Liver (tissue), 9 donors: ENCODE results near the gene S100A4. TPM values are rescaled to one million over a fixed set of nuclear protein-coding genes. Genes with fewer than 3 reads are reported as not detected.

ENCODE experiments used
- DNase-seq: peaks from one replicate; pipeline ENCODE4 v3.0.0-alpha.2; 2017; ENCODE audit warnings: low spot score
- H3K27ac ChIP-seq, 2 donors: one replicate each; pipeline ENCODE4 v1.7.0; 2013; ENCODE audit warnings: inconsistent platforms in 2 of 2, low read length in 2 of 2, control low read depth in 1 of 2, low read depth in 1 of 2, mild to moderate bottlenecking in 1 of 2
- H3K27me3 ChIP-seq, 4 donors: one replicate each; pipeline versions ENCODE4 v1.6.1 to v1.7.0; 2013; ENCODE audit warnings: low read length in 3 of 4, inconsistent platforms in 1 of 4, mild to moderate bottlenecking in 1 of 4, moderate library complexity in 1 of 4; ENCODE audit not compliant: control insufficient read depth in 4 of 4, insufficient read depth in 4 of 4
- H3K36me3 ChIP-seq, 4 donors: one replicate each; pipeline versions ENCODE4 v1.6.1 to v1.7.0; 2013; ENCODE audit warnings: low read length in 3 of 4, mild to moderate bottlenecking in 3 of 4, low read depth in 1 of 4, moderate library complexity in 1 of 4; ENCODE audit not compliant: control insufficient read depth in 4 of 4, insufficient read depth in 3 of 4
- H3K4me1 ChIP-seq, 4 donors: one replicate each; pipeline versions ENCODE4 v1.6.1 to v1.7.0; 2013; ENCODE audit warnings: low read length in 3 of 4, mild to moderate bottlenecking in 3 of 4, moderate library complexity in 1 of 4; ENCODE audit not compliant: control insufficient read depth in 4 of 4, insufficient read depth in 4 of 4
- H3K4me3 ChIP-seq, 3 donors: one replicate each; pipeline versions ENCODE4 v1.6.1 to v1.7.0; 2013; ENCODE audit warnings: low read length in 3 of 3, control low read depth in 1 of 3, low read depth in 1 of 3, mild to moderate bottlenecking in 1 of 3
- H3K9ac ChIP-seq, 2 donors: one replicate each; pipeline ENCODE4 v1.7.0; 2013; ENCODE audit warnings: low read length in 2 of 2, mild to moderate bottlenecking in 2 of 2, moderate library complexity in 2 of 2, control low read depth in 1 of 2, low read depth in 1 of 2
- H3K9me3 ChIP-seq, 4 donors: one replicate each; pipeline versions ENCODE4 v1.6.1 to v1.7.0; 2013; ENCODE audit warnings: low read length in 3 of 4; ENCODE audit not compliant: control insufficient read depth in 4 of 4
- CTCF ChIP-seq: fragments of 150-350 bp; IDR thresholded peaks from 2 replicates; pipeline ENCODE4 v1.5.1; 2017; ENCODE audit warnings: improper control_type of control experiment, low read depth, low read length; ENCODE audit not compliant: missing input control
- EGR1 ChIP-seq, 2 donors: IDR thresholded peaks; 2 replicates each; pipeline ENCODE4 v1.6.1; 2016 to 2018; ENCODE audit warnings: antibody characterized with exemption in 2 of 2, low read depth in 2 of 2
- FOXA1 ChIP-seq: IDR thresholded peaks from 2 replicates; pipeline ENCODE4 v1.6.1; 2016; ENCODE audit warnings: antibody characterized with exemption
- FOXA2 ChIP-seq: IDR thresholded peaks from 2 replicates; pipeline ENCODE4 v1.6.1; 2016; ENCODE audit warnings: antibody characterized with exemption
- GABPA ChIP-seq, 2 donors: IDR thresholded peaks in 1 of 2; conservative IDR thresholded peaks in 1 of 2; 2 replicates each; pipeline ENCODE4 v1.6.1; 2016; ENCODE audit warnings: antibody characterized with exemption in 2 of 2, mild to moderate bottlenecking in 1 of 2, moderate library complexity in 1 of 2
- HNF4A ChIP-seq, 2 donors: conservative IDR thresholded peaks; 2 replicates each; pipeline ENCODE4 v1.6.1; 2016; ENCODE audit warnings: antibody characterized with exemption in 2 of 2, mild to moderate bottlenecking in 2 of 2
- HNF4G ChIP-seq: IDR thresholded peaks from 2 replicates; pipeline ENCODE4 v1.6.1; 2016; ENCODE audit warnings: antibody characterized with exemption
- JUND ChIP-seq, 2 donors: IDR thresholded peaks; 2 replicates each; pipeline ENCODE4 v1.6.1; 2016; ENCODE audit warnings: antibody characterized with exemption in 2 of 2
- NR2F2 ChIP-seq: IDR thresholded peaks from 2 replicates; pipeline ENCODE4 v1.6.1; 2016; ENCODE audit warnings: antibody characterized with exemption
- RAD21 ChIP-seq, 2 donors: IDR thresholded peaks; 2 replicates each; pipeline ENCODE4 v1.6.1; 2016; ENCODE audit warnings: antibody characterized with exemption in 2 of 2, mild to moderate bottlenecking in 2 of 2
- REST ChIP-seq: IDR thresholded peaks from 2 replicates; pipeline ENCODE4 v1.6.1; 2016; ENCODE audit warnings: antibody characterized with exemption, mild to moderate bottlenecking
- RXRA ChIP-seq, 2 donors: IDR thresholded peaks; 2 replicates each; pipeline ENCODE4 v1.6.1; 2017 to 2018; ENCODE audit warnings: antibody characterized with exemption in 2 of 2, mild to moderate bottlenecking in 1 of 2
- SP1 ChIP-seq: IDR thresholded peaks from 2 replicates; pipeline ENCODE4 v1.6.1; 2018; ENCODE audit warnings: antibody characterized with exemption, mild to moderate bottlenecking
- TAF1 ChIP-seq: conservative IDR thresholded peaks from 2 replicates; pipeline ENCODE4 v1.6.1; 2016; ENCODE audit warnings: antibody characterized with exemption, mild to moderate bottlenecking
- YY1 ChIP-seq: IDR thresholded peaks from 2 replicates; pipeline ENCODE4 v1.6.1; 2016; ENCODE audit warnings: antibody characterized with exemption, mild to moderate bottlenecking
- ZBTB33 ChIP-seq: IDR thresholded peaks from 2 replicates; pipeline ENCODE4 v1.6.1; 2016; ENCODE audit warnings: antibody characterized with exemption
- WGBS: extraction: QIAGEN DNeasy Blood & Tissue Kit; methylation state at CpG from one replicate; pipeline ENCODE4 v1.1.7; 2013; 5-methylcytosine and 5-hydroxymethylcytosine counted together
- polyA plus RNA-seq, 2 donors: library from polyadenylated mRNA; stranded (reverse) in 1 of 2; unstranded in 1 of 2; fragments of 200-250 nt in 1 of 2; fragments of >200 nt in 1 of 2; fragmentation: Nextera tagmentation in 1 of 2; extraction: Ambion mirVana in 1 of 2; gene quantifications; one replicate each; pipeline versions ENCODE4 v1.2.1 to v1.2.3, GENCODE V29; 2013 to 2015
- total RNA-seq, 2 donors: library from RNA; depleted of rRNA; stranded (reverse); fragments of >200 nt; gene quantifications; one replicate each; pipeline ENCODE4 v1.2.3, GENCODE V29; 2014
- TF ChIP-seq, protein P1 (sequence below): IDR thresholded peaks from 2 replicates; pipeline ENCODE4 v1.6.1; 2016; ENCODE audit warnings: antibody characterized with exemption
- TF ChIP-seq, protein P2 (sequence below): IDR thresholded peaks from 2 replicates; pipeline ENCODE4 v1.6.1; 2016; ENCODE audit warnings: antibody characterized with exemption
- donor health status: healthy.
- donor health status: healthy.
- donor health status: healthy.
- donor health status: healthy.
- donor health status: healthy.

The S100A4 gene
- total and polyA plus RNA-seq, 4 donors, result 4.8 to 69.8 (median 16.7) TPM

- H3K36me3 ChIP-seq, result no peaks in the 10 kb centered on the region
- 71% methylated on average over 7 of the region's 7 CpGs for WGBS
- H3K9ac ChIP-seq, result no peak overlapping the region
- TF ChIP-seq REST, result no peak
- TF ChIP-seq RAD21 (IDR thresholded peaks at IDR 0.05), result no peak
- TF ChIP-seq JUND (IDR thresholded peaks at IDR 0.05), result no peak
- TF ChIP-seq FOXA1, result no peak
- no peak for TF ChIP-seq SP1
- no peak for TF ChIP-seq FOXA2
- TF ChIP-seq EGR1 (IDR thresholded peaks at IDR 0.05; ENCODE audit: low read depth in 2 of 2), result no peak
- no peak for TF ChIP-seq YY1
- TF ChIP-seq, protein P1, sequence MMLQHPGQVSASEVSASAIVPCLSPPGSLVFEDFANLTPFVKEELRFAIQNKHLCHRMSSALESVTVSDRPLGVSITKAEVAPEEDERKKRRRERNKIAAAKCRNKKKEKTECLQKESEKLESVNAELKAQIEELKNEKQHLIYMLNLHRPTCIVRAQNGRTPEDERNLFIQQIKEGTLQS, result no peak
- no peak for TF ChIP-seq GABPA (IDR thresholded peaks at IDR 0.05 in 1 of 2, conservative IDR thresholded peaks at IDR 0.05 in 1 of 2)
- TF ChIP-seq HNF4G, result no peak
- no peak for TF ChIP-seq RXRA (IDR thresholded peaks at IDR 0.05)
- no peak for TF ChIP-seq CTCF
- TF ChIP-seq HNF4A (conservative IDR thresholded peaks at IDR 0.05), result no peak
- TF ChIP-seq ZBTB33, result no peak
- H3K27me3 ChIP-seq, result no peaks in the 10 kb centered on the region
- peaks cover 0 to 10% (median 4%) of the 10 kb centered on the region in 4 donors for H3K4me1 ChIP-seq
- H3K9me3 ChIP-seq, result no peaks in the 10 kb centered on the region
- H3K27ac ChIP-seq, result no peak overlapping the region
- no peak for DNase-seq
- no peak overlapping the region for H3K4me3 ChIP-seq
Observed at GRCh38 chr1:153571706-153572105, 26.1 kb upstream of the S100A4 start.

GRCh38 chr1:153570874-153571273 lies 25.3 kb upstream of the S100A4 start:
- H3K4me1 ChIP-seq, result peaks cover 0 to 10% (median 4%) of the 10 kb centered on the region in 4 donors
- TF ChIP-seq FOXA2 (no peak), FOXA1 (no peak), NR2F2 (no peak), TAF1 (no peak), JUND (IDR thresholded peaks at IDR 0.05) (no peak), ZBTB33 (no peak), RAD21 (IDR thresholded peaks at IDR 0.05) (no peak), REST (no peak), YY1 (no peak), EGR1 (IDR thresholded peaks at IDR 0.05; ENCODE audit: low read depth in 2 of 2) (no peak)
- TF ChIP-seq, protein P2, sequence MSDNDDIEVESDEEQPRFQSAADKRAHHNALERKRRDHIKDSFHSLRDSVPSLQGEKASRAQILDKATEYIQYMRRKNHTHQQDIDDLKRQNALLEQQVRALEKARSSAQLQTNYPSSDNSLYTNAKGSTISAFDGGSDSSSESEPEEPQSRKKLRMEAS, result no peak

More at GRCh38 chr1:153570874-153571273, 25.3 kb upstream of the S100A4 start:
- no peak for DNase-seq
- H3K4me3 ChIP-seq, result no peak overlapping the region
- H3K9me3 ChIP-seq, result no peaks in the 10 kb centered on the region
- 70% methylated on average over 5 of the region's 5 CpGs for WGBS
- H3K9ac ChIP-seq, result no peak overlapping the region
- no peaks in the 10 kb centered on the region for H3K27me3 ChIP-seq
- no peaks in the 10 kb centered on the region for H3K36me3 ChIP-seq
- no peak overlapping the region for H3K27ac ChIP-seq
